GM12878 (cell line): ENCODE data around the gene SYK. TPM values are rescaled to one million over a fixed set of nuclear protein-coding genes. Genes with fewer than 3 reads are reported as not detected.
"Not testable (repeated sequence)": the region's sequence is repeated elsewhere in the genome, so short reads cannot be mapped to it uniquely, and the experiment has no call there.

Experiments used
- ATAC-seq: fragments of 200-7000 bp; cut with Tn5 transposase; 3 replicates; pipeline ENCODE4 v1.9.1; 2020; ENCODE audit warnings: mild to moderate bottlenecking, moderate library complexity
- BruUV-seq: library from RNA; stranded (reverse); fragments of 400-500 nt; replicated peaks from 2 replicates; lab custom pipeline; 2021; lab: Mats Ljungman, UMichigan
- CTCF ChIA-PET: fragments of 300-600 bp; sonication (Branson Sonifier 250); formaldehyde crosslinking; extraction: SDS; loops from one replicate; lab custom pipeline; 2021; ENCODE audit warnings: inconsistent platforms; lab: Yijun Ruan, JAX
- POLR2A ChIA-PET: fragments of 350-600 bp; formaldehyde crosslinking; extraction: SDS; loops from one replicate; lab custom pipeline; 2021; ENCODE audit warnings: inconsistent platforms; lab: Charles Lee
- RAD21 ChIA-PET: fragments of 300-600 bp; sonication (Branson Sonifier 250); formaldehyde crosslinking; loops from one replicate; lab custom pipeline; 2023; ENCODE audit warnings: antibody characterized with exemption; ENCODE audit not compliant: unreplicated experiment; lab: Charles Lee
- SMC1A ChIA-PET: fragments of 300-600 bp; sonication (Branson Sonifier 250); formaldehyde crosslinking; loops from one replicate; lab custom pipeline; 2023; ENCODE audit not compliant: unreplicated experiment, uncharacterized antibody; lab: Charles Lee
- DNase-seq: peaks from one replicate; pipeline ENCODE4 v3.0.0-alpha.2; 2011; ENCODE audit warnings: low read depth, low spot score
- FAIRE-seq: peaks from 3 replicates; lab custom pipeline; 2011; peaks lifted over from hg19 to GRCh38; lab: Jason Lieb, UNC
- H2AFZ ChIP-seq: 2 replicates; pipeline ENCODE4 v1.6.0; 2011; ENCODE audit warnings: low read depth, low read length, control low read depth; ENCODE audit not compliant: control insufficient read depth
- H3K27ac ChIP-seq: 2 replicates; pipeline ENCODE4 v1.5.1; 2011; ENCODE audit warnings: control low read depth; ENCODE audit not compliant: control insufficient read depth, insufficient read depth
- H3K27me3 ChIP-seq, 2 experiments: replicated peaks in 1 of 2; 2 replicates each; pipeline versions ENCODE4 v1.6.0 to v1.6.1; 2011; ENCODE audit warnings: low read length in 1 of 2; ENCODE audit not compliant: control insufficient read depth in 2 of 2, insufficient read depth in 2 of 2
- H3K36me3 ChIP-seq, 2 experiments: 2 replicates each; pipeline ENCODE4 v1.5.1; 2011; ENCODE audit warnings: low read length in 1 of 2; ENCODE audit not compliant: control insufficient read depth in 2 of 2, insufficient read depth in 2 of 2
- H3K4me1 ChIP-seq: 2 replicates; pipeline ENCODE4 v1.6.1; 2011; ENCODE audit warnings: mild to moderate bottlenecking, low read length, moderate library complexity, mixed read lengths; ENCODE audit not compliant: control insufficient read depth, insufficient read depth
- H3K4me2 ChIP-seq: 2 replicates; pipeline ENCODE4 v1.6.0; 2011; ENCODE audit warnings: control low read depth; ENCODE audit not compliant: control insufficient read depth, insufficient read depth
- H3K4me3 ChIP-seq: fragments of 200-600 bp; sonication (generic); 2 replicates; pipeline ENCODE4 v1.5.1; 2016
- H3K79me2 ChIP-seq: 2 replicates; pipeline ENCODE4 v1.6.0; 2011; ENCODE audit warnings: low read length; ENCODE audit not compliant: control insufficient read depth, insufficient read depth
- H3K9ac ChIP-seq: 2 replicates; pipeline ENCODE4 v1.8.0; 2011; ENCODE audit warnings: low read length, control low read depth, mixed read lengths; ENCODE audit not compliant: control insufficient read depth, insufficient read depth
- H3K9me3 ChIP-seq: replicated peaks from 3 replicates; pipeline ENCODE4 v1.5.1; 2011; ENCODE audit warnings: mild to moderate bottlenecking, low read length; ENCODE audit not compliant: control insufficient read depth, insufficient read depth
- H4K20me1 ChIP-seq: 2 replicates; pipeline ENCODE4 v1.6.0; 2011; ENCODE audit not compliant: control insufficient read depth, insufficient read depth
- ASH2L ChIP-seq: fragments of 300-600, 200-600 bp; sonication (generic); IDR thresholded peaks from 2 replicates; pipeline ENCODE4 v1.6.1; 2017; ENCODE audit warnings: low read depth, mild to moderate bottlenecking, borderline replicate concordance
- CHD2 ChIP-seq: IDR thresholded peaks from 2 replicates; pipeline ENCODE4 v1.6.1; 2011; ENCODE audit warnings: low read depth, low read length, improper control_type of control experiment, borderline replicate concordance
- E2F8 ChIP-seq: fragments of 450-650 bp; IDR thresholded peaks from 2 replicates; pipeline ENCODE4 v1.6.1; 2018; ENCODE audit warnings: mild to moderate bottlenecking, low read depth, moderate library complexity; ENCODE audit not compliant: partially characterized antibody
- FOS ChIP-seq: IDR thresholded peaks from 3 replicates; pipeline ENCODE4 v1.6.1; 2011; ENCODE audit warnings: borderline replicate concordance; ENCODE audit not compliant: insufficient read length; ENCODE audit errors: extremely low read depth
- GATAD2B ChIP-seq: fragments of 450-650 bp; conservative IDR thresholded peaks from 2 replicates; pipeline ENCODE4 v1.6.1; 2017; ENCODE audit warnings: low read depth, mild to moderate bottlenecking, moderate library complexity
- NRF1 ChIP-seq: conservative IDR thresholded peaks from 2 replicates; pipeline ENCODE4 v1.6.1; 2011; ENCODE audit warnings: mild to moderate bottlenecking, low read depth, low read length, improper control_type of control experiment
- SUPT20H ChIP-seq: IDR thresholded peaks from 2 replicates; pipeline ENCODE4 v1.6.1; 2011; ENCODE audit warnings: low read depth, mild to moderate bottlenecking, low read length, moderate library complexity, borderline replicate concordance; ENCODE audit not compliant: control insufficient read depth
- SUZ12 ChIP-seq: fragments of 200-600 bp; sonication (generic); IDR thresholded peaks from one replicate; pipeline ENCODE4 v1.6.1; 2018; ENCODE audit warnings: antibody characterized with exemption, mild to moderate bottlenecking; ENCODE audit not compliant: unreplicated experiment
- TARDBP ChIP-seq: IDR thresholded peaks from 2 replicates; pipeline ENCODE4 v1.6.1; 2016; ENCODE audit warnings: borderline replicate concordance
- ZNF207 ChIP-seq: fragments of 450-650 bp; IDR thresholded peaks from 2 replicates; pipeline ENCODE4 v1.6.1; 2014; ENCODE audit warnings: antibody characterized with exemption, mild to moderate bottlenecking, borderline replicate concordance
- ZNF687 ChIP-seq: fragments of 450-650 bp; IDR thresholded peaks from 2 replicates; pipeline ENCODE4 v1.6.1; 2017; ENCODE audit warnings: mild to moderate bottlenecking, moderate library complexity
- WGBS: methylation state at CpG from one replicate; pipeline ENCODE4 v1.1.6; 2016; ENCODE audit warnings: low lambda C conversion rate; ENCODE audit not compliant: insufficient replicate concordance, insufficient coverage; ENCODE audit errors: missing lambda C conversion rate; 5-methylcytosine and 5-hydroxymethylcytosine counted together
- in situ Hi-C: fragments of 300-500 bp; cut with MboI; formaldehyde crosslinking; loops from 9 replicates; pipeline ENCODE4 v1.14.3; 2018; ENCODE audit warnings: mixed read lengths
- intact Hi-C: fragments of 100-400 bp; cut with micrococcal nuclease; formaldehyde crosslinking; loops from one replicate; pipeline ENCODE4 v1.14.2; 2022; ENCODE audit not compliant: unreplicated experiment
- polyA plus RNA-seq, 11 experiments: library from polyadenylated mRNA; depleted of rRNA in 4 of 11; unstranded in 6 of 11; stranded (reverse) in 5 of 11; fragments of >200 nt; fragmentation: Nextera tagmentation in 4 of 11; fragmentation: Illumina TruSeq in 1 of 11; extraction: Ambion mirVana in 4 of 11; extraction: Trizol in 1 of 11; gene quantifications; 1 replicate in 1 of 11; 2 replicates in 10 of 11; pipeline versions ENCODE4 v1.2.1 to v1.2.3, GENCODE V29; 2011 to 2016; ENCODE audit warnings: inconsistent platforms in 2 of 11, missing spikeins in 2 of 11, low read depth in 1 of 11
- total RNA-seq, 4 experiments: library from RNA; depleted of rRNA in 3 of 4; stranded (reverse); fragments of >200 nt in 3 of 4; fragmentation: Illumina TruSeq in 1 of 4; extraction: Trizol in 1 of 4; gene quantifications; 2 replicates each; pipeline versions ENCODE4 v1.2.1 to v1.2.3, GENCODE V29; 2013 to 2021

The SYK gene
- total and polyA plus RNA-seq, 10 of the 15 experiments (the other 5 are each of a cell fraction or from before 2014, with no cell fraction given): 6.5 to 135 (median 68.8) TPM

- H3K4me2 ChIP-seq, H3K27me3 ChIP-seq, SMC1A ChIA-PET, H3K36me3 ChIP-seq, RAD21 ChIA-PET, CTCF ChIA-PET, FAIRE-seq, H3K79me2 ChIP-seq, intact Hi-C loops, H3K9me3 ChIP-seq, in situ Hi-C loops, BruUV-seq, H2AFZ ChIP-seq, H4K20me1 ChIP-seq, DNase-seq, H3K27ac ChIP-seq, H3K9ac ChIP-seq, H3K4me3 ChIP-seq, POLR2A ChIA-PET, ATAC-seq: not testable (repeated sequence)
- H3K4me1 ChIP-seq: peaks cover 38% of the 10 kb centered on the region
- WGBS: 60% methylated on average over 1 of the region's 3 CpGs
Measured at GRCh38 chr9:90793024-90793423, 8.6 kb upstream of the SYK start.

- H3K9ac ChIP-seq: no peak overlapping the region
- H3K4me3 ChIP-seq: no peak overlapping the region
- H4K20me1 ChIP-seq: no peaks in the 10 kb centered on the region
- H2AFZ ChIP-seq: no peak overlapping the region
- no peak for DNase-seq
- H3K4me2 ChIP-seq: no peak overlapping the region
- H3K27ac ChIP-seq: no peak overlapping the region
- POLR2A ChIA-PET: no interaction called here
- H3K27me3 ChIP-seq: no peaks in the 10 kb centered on the region
- H3K79me2 ChIP-seq: no peaks in the 10 kb centered on the region
- in situ Hi-C loops (no loop called here), intact Hi-C loops (no loop called here)
- RAD21 ChIA-PET: no interaction called here
- SMC1A ChIA-PET: no interaction called here
- FAIRE-seq: peak; percentile 35
- no peaks in the 10 kb centered on the region for H3K36me3 ChIP-seq
- no TSS peak for BruUV-seq
- peaks cover 6% of the 10 kb centered on the region for H3K9me3 ChIP-seq
- peak; percentile 37 for ATAC-seq
- 0% methylated on average over 2 of the region's 2 CpGs for WGBS
- CTCF ChIA-PET: no interaction called here
- peaks cover 34% of the 10 kb centered on the region for H3K4me1 ChIP-seq
- TF ChIP-seq GATAD2B: no peak
- TF ChIP-seq SUZ12: no peak
- no peak for TF ChIP-seq ZNF207
- TF ChIP-seq CHD2: no peak
- TF ChIP-seq SUPT20H: no peak
- TF ChIP-seq ASH2L: no peak
- no peak for TF ChIP-seq E2F8
- no peak for TF ChIP-seq TARDBP
- TF ChIP-seq FOS: no peak
- no peak for TF ChIP-seq ZNF687
- TF ChIP-seq NRF1: no peak
Measured at GRCh38 chr9:90793729-90794128, 7.9 kb upstream of the SYK start.
